Ishikawa (cell line): ENCODE results near the gene ADAMTSL1.

ENCODE experiments used
- EGR1 ChIP-seq: IDR thresholded peaks from 2 replicates; pipeline ENCODE4 v1.6.1; 2012
- MAX ChIP-seq: IDR thresholded peaks from 2 replicates; pipeline ENCODE4 v1.6.1; 2012
- REST ChIP-seq: IDR thresholded peaks from 2 replicates; pipeline ENCODE4 v1.6.1; 2012; ENCODE audit warnings: low read depth, mild to moderate bottlenecking

- no peak for TF ChIP-seq REST
- no peak for TF ChIP-seq MAX
- no peak for TF ChIP-seq EGR1
Measured at GRCh38 chr9:18706648-18707047, 232.7 kb downstream of the ADAMTSL1 start.
